ENCODE measurements around the gene LRRC10B.

Gene LRRC10B

DNA sequence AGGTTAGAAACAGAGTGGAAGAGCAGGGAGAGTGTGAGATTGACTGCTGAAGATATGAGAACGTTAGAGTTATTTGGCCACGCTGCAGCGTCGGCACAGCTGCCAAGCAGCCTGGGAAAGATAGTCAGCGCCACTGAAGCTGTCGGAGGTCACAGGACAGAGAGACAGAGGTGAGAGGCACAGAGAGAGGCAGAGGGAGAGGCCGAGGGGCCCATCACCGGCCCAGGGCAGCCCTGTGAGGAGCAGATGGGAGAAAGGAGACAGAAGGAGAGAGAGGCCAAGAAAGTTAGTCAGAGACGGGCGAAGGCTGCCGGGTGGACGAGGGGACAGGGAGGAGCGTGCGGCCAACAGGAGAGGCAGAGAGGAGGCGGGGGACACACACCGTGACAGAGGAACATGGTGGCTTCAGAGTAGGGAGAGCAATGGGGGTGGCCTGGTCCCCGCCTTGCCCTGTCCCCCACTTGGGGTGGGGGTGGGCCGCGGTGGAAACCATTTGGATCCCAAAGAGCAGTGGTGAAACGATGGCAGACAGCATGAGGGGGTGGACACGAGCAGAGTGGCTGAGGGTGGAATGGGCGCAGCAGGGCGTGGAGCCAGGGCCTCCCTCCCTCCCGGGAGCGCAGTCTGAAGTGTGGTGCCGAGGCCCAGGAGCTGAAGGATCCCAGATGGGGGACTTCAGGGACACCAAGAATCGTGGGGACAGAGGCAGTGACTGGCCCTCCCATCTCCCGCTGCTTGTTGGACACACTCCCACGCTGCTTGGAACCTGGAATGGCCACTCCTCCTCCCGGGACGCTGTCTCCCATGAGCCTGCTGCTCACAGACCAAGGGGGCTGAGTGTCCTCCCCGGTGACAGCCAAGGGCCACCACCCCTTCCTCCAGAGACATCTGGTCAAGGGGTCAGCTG is 26.6 kb downstream of the LRRC10B start:
- Histone ChIP-seq H3K4me3 (ENCODE audit: low read depth in 1 of 2, low read length in 2 of 2) (no peak overlapping the region), H3K36me3 (ENCODE audit: control insufficient read depth in 1 of 2, insufficient read depth in 2 of 2, low read length in 2 of 2) (no peaks in the 10 kb centered on the region), H3K4me1 (ENCODE audit: control insufficient read depth in 1 of 2, insufficient read depth in 2 of 2, low read length in 2 of 2) (peaks cover 0 to 3% of the 10 kb centered on the region in 2 donors), H3K27ac (ENCODE audit: low read length) (no peak overlapping the region), H3K27me3 (ENCODE audit: low read depth, low read length) (no peaks in the 10 kb centered on the region), H3K9me3 (ENCODE audit: control insufficient read depth in 1 of 2, low read length in 2 of 2) (no peaks in the 10 kb centered on the region)

DNA sequence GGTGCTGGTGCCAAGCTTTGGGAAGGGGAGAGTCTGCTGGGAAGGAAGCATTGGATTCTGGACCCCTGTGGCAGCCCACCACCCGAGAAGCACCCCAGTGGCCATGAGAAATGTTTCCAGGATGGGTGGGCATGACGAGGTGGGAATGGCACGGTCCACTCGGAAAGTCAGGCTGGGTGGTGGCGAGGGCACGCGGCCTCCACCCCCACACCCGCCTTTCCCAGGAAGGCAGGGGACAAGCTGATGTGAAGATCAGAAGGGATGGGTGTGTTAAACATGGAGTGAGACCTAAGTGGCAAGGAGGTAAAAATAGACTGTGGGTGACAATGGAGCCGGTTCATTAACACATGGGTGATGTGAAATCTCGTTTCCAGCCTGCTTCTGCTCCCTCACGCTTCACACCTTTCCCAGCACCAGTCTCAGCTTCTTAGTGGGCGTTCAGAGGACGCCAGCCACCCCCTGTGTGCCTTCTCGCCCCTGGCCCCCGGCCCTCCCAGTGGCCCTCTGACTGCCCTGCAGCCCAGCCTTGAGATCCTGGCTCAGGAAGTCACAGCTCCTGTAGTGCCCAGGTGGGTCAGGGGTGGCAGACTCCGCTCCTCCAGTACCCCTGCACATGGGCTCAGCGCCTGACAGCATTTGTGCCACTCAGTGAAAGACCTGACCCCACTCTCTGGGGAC is 27.6 kb downstream of the LRRC10B start:
- Histone ChIP-seq H3K27ac (ENCODE audit: low read length) (no peak overlapping the region), H3K4me3 (ENCODE audit: low read depth in 1 of 2, low read length in 2 of 2) (no peak overlapping the region)

DNA sequence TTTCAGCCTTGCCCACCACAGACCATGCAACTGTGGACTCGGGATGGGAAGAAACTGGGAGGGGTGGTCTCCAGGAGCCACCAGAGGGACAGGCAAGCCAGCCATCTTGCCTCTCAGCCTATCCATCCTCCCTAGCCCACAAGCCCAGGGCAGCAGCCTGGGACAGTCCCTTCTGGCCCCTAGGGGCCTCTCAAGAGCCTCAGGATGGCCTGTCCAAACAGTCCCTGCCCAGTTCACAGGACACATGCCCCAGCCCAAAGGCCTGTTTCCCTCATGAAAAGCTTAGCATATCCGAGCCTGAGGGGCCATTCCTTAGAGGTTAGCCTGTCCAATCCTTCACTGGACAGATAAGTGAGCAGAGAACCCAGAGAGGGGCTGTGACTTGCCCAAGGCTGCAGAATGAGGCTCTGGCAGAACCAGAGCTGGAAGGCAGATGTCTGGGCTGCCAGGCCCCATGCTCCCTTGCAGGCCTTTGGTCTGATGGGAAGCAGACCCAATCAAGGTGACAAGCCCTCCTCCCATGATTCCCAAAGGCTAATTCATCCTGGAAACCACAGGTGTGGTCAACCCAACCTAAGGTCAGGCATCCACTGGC is 28.2 kb downstream of the LRRC10B start:
- Histone ChIP-seq H3K4me3 (ENCODE audit: low read depth in 1 of 2, low read length in 2 of 2) (no peak overlapping the region), H3K36me3 (ENCODE audit: control insufficient read depth in 1 of 2, insufficient read depth in 2 of 2, low read length in 2 of 2) (no peaks in the 10 kb centered on the region), H3K4me1 (ENCODE audit: control insufficient read depth in 1 of 2, insufficient read depth in 2 of 2, low read length in 2 of 2) (peaks cover 0 to 6% of the 10 kb centered on the region in 2 donors), H3K27me3 (ENCODE audit: low read depth, low read length) (no peaks in the 10 kb centered on the region), H3K27ac (ENCODE audit: low read length) (no peak overlapping the region), H3K9me3 (ENCODE audit: control insufficient read depth in 1 of 2, low read length in 2 of 2) (no peaks in the 10 kb centered on the region)

More for the DNA sequence above, 27.6 kb downstream of the LRRC10B start:
- no peaks in the 10 kb centered on the region for H3K9me3 ChIP-seq (ENCODE audit: control insufficient read depth in 1 of 2, low read length in 2 of 2)
- H3K27me3 ChIP-seq (ENCODE audit: low read depth, low read length), result no peaks in the 10 kb centered on the region
- no peaks in the 10 kb centered on the region for H3K36me3 ChIP-seq (ENCODE audit: control insufficient read depth in 1 of 2, insufficient read depth in 2 of 2, low read length in 2 of 2)
- H3K4me1 ChIP-seq (ENCODE audit: control insufficient read depth in 1 of 2, insufficient read depth in 2 of 2, low read length in 2 of 2), result peaks cover 0 to 3% of the 10 kb centered on the region in 2 donors

DNA sequence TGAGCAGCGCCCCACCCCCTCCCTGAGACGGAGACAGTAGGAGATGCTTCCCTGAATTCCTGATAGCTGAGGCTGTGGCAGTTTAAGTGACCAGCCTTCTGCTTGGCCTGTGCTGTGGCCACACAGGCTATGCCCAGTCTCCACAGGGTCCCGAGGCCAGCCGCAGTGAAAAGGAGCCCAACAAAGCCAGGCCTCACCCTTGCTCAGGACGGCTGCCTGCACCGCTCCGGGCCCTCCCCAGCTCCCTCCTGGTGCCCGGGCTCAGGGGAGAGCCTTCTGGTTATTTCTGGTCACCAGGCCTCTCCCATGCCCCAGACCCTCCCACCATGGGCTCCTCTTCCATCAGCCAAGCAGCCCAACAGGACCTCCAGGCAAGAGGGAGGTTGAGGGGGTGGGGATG is 28.8 kb downstream of the LRRC10B start:
- Histone ChIP-seq H3K4me3 (ENCODE audit: low read depth in 1 of 2, low read length in 2 of 2) (no peak overlapping the region), H3K27ac (ENCODE audit: low read length) (no peak overlapping the region), H3K36me3 (ENCODE audit: control insufficient read depth in 1 of 2, insufficient read depth in 2 of 2, low read length in 2 of 2) (no peaks in the 10 kb centered on the region), H3K27me3 (ENCODE audit: low read depth, low read length) (no peaks in the 10 kb centered on the region), H3K4me1 (ENCODE audit: control insufficient read depth in 1 of 2, insufficient read depth in 2 of 2, low read length in 2 of 2) (peaks cover 0 to 12% of the 10 kb centered on the region in 2 donors), H3K9me3 (ENCODE audit: control insufficient read depth in 1 of 2, low read length in 2 of 2) (no peaks in the 10 kb centered on the region)

DNA sequence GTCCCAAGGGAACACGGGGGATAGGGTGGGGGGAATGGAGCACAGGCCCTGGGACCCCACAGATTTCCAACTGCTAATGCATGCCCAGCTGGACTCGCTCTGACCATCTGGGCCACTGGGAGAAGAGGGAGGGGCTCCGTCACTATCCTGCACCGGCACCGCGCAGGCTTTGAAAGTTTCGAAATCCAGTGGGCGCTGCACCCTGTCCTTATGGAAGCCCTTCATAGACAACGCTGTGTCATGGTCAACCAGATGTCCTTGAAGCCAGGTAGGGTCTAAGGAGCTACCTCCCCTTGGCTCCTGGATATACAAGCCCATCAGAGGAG is 30.1 kb downstream of the LRRC10B start:
- H3K4me1 ChIP-seq (ENCODE audit: control insufficient read depth in 1 of 2, insufficient read depth in 2 of 2, low read length in 2 of 2), result peaks cover 0 to 13% of the 10 kb centered on the region in 2 donors
- H3K9me3 ChIP-seq (ENCODE audit: control insufficient read depth in 1 of 2, low read length in 2 of 2), result no peaks in the 10 kb centered on the region
- H3K27me3 ChIP-seq (ENCODE audit: low read depth, low read length), result no peaks in the 10 kb centered on the region
- no peak overlapping the region for H3K27ac ChIP-seq (ENCODE audit: low read length)
- no peak overlapping the region for H3K4me3 ChIP-seq (ENCODE audit: low read depth in 1 of 2, low read length in 2 of 2)
- no peaks in the 10 kb centered on the region for H3K36me3 ChIP-seq (ENCODE audit: control insufficient read depth in 1 of 2, insufficient read depth in 2 of 2, low read length in 2 of 2)

DNA sequence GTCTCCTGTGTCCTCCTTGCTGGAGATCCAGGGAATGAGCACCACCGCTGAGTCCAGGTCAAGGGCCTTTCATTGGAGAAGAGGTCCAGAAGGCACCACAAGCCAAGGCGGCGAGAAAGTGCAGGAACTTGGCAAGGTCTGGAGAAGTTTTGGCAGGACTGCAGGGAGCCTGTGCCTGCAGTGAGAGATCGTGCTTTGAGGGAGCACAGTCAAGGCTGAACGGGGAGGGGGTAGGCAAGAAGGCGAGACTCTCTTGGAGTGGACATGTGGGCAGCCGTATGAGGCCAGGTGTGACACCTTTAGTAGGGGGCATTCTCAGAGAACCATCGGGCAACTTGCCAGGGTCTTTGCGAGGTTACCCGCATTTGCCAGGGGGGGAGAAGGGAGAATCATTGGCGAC is 30.5 kb downstream of the LRRC10B start:
- H3K27me3 ChIP-seq (ENCODE audit: low read depth, low read length), result no peaks in the 10 kb centered on the region
- H3K4me3 ChIP-seq (ENCODE audit: low read depth in 1 of 2, low read length in 2 of 2), result no peak overlapping the region
- no peaks in the 10 kb centered on the region for H3K36me3 ChIP-seq (ENCODE audit: control insufficient read depth in 1 of 2, insufficient read depth in 2 of 2, low read length in 2 of 2)
- H3K9me3 ChIP-seq (ENCODE audit: control insufficient read depth in 1 of 2, low read length in 2 of 2), result no peaks in the 10 kb centered on the region
- H3K27ac ChIP-seq (ENCODE audit: low read length), result no peak overlapping the region
- H3K4me1 ChIP-seq (ENCODE audit: control insufficient read depth in 1 of 2, insufficient read depth in 2 of 2, low read length in 2 of 2), result peaks cover 0 to 13% of the 10 kb centered on the region in 2 donors

DNA sequence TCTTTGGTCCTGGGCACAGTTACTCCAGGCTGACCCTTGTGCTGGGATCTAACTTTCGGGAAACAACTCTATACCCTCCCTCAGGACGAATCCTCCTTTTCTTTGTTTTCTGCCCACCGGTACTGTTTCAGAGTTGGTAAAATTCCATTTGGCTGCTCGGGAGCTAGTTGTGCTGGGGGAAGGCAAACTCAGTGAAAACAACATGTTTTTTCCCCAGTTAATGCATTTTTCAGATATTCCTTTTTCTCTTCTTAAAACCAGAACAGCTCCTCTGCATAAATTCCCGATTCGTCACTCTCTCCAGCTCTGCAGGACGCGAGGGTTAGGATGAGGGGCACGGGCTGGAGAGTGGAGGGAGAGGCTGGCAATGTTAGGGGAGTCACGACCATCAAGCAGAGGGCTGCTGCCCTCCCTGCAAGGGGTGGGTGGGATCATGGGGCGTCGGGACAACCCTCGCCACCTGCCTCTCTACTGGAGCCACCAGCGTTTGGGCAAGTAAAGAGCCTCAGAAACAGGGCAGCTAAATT is 31.3 kb downstream of the LRRC10B start:
- H3K27ac ChIP-seq (ENCODE audit: low read length), result no peak overlapping the region
- H3K4me3 ChIP-seq (ENCODE audit: low read depth in 1 of 2, low read length in 2 of 2), result no peak overlapping the region
- H3K4me1 ChIP-seq (ENCODE audit: control insufficient read depth in 1 of 2, insufficient read depth in 2 of 2, low read length in 2 of 2), result peaks cover 0 to 13% of the 10 kb centered on the region in 2 donors
- no peaks in the 10 kb centered on the region for H3K27me3 ChIP-seq (ENCODE audit: low read depth, low read length)
- H3K9me3 ChIP-seq (ENCODE audit: control insufficient read depth in 1 of 2, low read length in 2 of 2), result no peaks in the 10 kb centered on the region
- H3K36me3 ChIP-seq (ENCODE audit: control insufficient read depth in 1 of 2, insufficient read depth in 2 of 2, low read length in 2 of 2), result no peaks in the 10 kb centered on the region

DNA sequence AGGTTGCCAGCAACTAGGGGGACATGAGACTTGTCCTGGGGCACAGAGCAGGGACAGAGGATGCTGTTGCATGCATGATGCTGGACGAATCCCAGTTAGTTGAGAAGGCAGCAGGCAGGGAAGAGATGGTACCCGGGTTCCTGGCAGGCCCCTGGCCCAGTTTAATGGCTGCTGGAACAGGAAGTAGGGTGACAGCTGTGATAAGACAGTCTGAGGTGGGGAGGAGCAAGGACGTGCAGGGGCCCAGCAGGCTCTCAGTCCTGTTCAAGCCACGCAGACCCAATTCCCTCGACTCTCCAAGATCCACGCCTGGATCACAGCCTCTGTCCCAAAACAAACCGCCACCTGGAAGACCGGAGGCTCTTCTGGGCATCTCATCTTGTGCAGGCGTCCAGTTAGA is 32.0 kb downstream of the LRRC10B start:
- peaks cover under 1% of the 10 kb centered on the region for H3K27me3 ChIP-seq (ENCODE audit: low read depth, low read length)
- H3K4me1 ChIP-seq (ENCODE audit: control insufficient read depth in 1 of 2, insufficient read depth in 2 of 2, low read length in 2 of 2), result peaks cover 0 to 13% of the 10 kb centered on the region in 2 donors
- H3K4me3 ChIP-seq (ENCODE audit: low read depth in 1 of 2, low read length in 2 of 2), result no peak overlapping the region
- no peak overlapping the region for H3K27ac ChIP-seq (ENCODE audit: low read length)
- no peaks in the 10 kb centered on the region for H3K9me3 ChIP-seq (ENCODE audit: control insufficient read depth in 1 of 2, low read length in 2 of 2)
- H3K36me3 ChIP-seq (ENCODE audit: control insufficient read depth in 1 of 2, insufficient read depth in 2 of 2, low read length in 2 of 2), result no peaks in the 10 kb centered on the region

DNA sequence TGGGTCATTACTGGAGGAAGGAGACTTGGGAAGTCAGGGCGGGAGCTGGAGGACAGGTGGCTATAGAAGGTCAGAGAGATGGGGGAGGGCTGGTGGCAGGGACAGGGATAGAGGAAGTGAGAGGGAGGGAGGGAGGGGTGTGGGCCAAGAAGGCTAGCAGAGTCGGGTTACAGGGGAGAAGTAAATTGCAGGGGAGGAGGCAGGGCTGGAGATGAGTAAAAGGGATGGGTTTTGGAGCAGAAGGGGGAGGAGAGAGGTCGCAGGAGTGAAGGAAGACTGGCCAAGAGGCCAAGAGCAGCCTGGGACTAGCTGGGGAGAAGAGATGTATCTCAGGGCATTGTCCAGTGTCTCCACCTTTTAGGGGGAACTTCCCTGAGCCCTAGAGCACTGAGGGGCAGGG is 33.0 kb downstream of the LRRC10B start:
- H3K9me3 ChIP-seq (ENCODE audit: control insufficient read depth in 1 of 2, low read length in 2 of 2), result no peaks in the 10 kb centered on the region
- peaks cover 0 to 13% of the 10 kb centered on the region in 2 donors for H3K4me1 ChIP-seq (ENCODE audit: control insufficient read depth in 1 of 2, insufficient read depth in 2 of 2, low read length in 2 of 2)
- no peak overlapping the region for H3K4me3 ChIP-seq (ENCODE audit: low read depth in 1 of 2, low read length in 2 of 2)
- H3K27me3 ChIP-seq (ENCODE audit: low read depth, low read length), result peaks cover 3% of the 10 kb centered on the region
- no peak overlapping the region for H3K27ac ChIP-seq (ENCODE audit: low read length)
- H3K36me3 ChIP-seq (ENCODE audit: control insufficient read depth in 1 of 2, insufficient read depth in 2 of 2, low read length in 2 of 2), result no peaks in the 10 kb centered on the region

DNA sequence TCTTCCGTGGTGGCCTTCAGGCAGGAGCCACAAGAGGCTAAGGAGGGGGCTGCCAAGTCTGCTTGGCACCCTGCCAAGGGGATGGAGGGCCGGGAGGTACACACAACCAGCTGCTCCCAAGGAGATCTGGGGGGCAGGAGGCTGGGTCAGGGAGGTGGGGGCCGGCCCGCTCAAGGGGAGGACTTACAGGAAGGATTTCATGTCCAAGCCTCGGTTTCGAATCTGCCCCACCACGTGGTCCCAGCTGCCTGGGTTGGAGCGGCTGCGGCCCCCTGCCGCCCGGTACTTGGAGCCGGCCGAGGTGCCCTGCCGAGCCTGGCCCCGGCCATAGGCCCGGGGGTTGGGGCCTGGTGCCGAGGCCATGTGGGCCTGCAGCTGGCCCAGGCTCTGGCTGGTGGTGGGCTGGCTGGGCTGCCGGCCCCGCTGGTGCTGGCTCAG is 33.5 kb downstream of the LRRC10B start:
- H3K4me1 ChIP-seq (ENCODE audit: control insufficient read depth in 1 of 2, insufficient read depth in 2 of 2, low read length in 2 of 2), result peaks cover 0 to 13% of the 10 kb centered on the region in 2 donors

DNA sequence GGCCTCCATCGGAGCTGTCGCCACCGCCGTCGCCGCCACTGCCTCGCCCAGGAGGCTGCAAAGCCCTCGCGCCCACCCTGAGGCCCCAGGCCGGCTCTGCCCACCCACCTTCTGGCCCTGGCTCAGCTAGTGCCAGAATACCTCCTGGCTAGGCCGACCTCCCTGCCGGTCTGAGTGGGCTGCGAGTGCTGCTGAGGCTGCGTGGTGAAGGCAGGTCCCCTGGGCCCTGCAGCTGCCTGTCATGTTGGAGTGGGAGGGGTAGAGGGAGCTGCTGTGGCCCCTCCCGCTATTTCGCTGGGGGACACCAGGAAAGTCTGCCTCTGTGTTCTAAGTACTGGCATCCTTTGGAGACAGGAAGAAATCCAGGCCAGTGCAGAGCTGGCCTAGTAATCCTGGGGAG is 34.2 kb downstream of the LRRC10B start:
- H3K9me3 ChIP-seq (ENCODE audit: control insufficient read depth in 1 of 2, low read length in 2 of 2), result no peaks in the 10 kb centered on the region
- H3K4me3 ChIP-seq (ENCODE audit: low read depth in 1 of 2, low read length in 2 of 2), result no peak overlapping the region
- H3K4me1 ChIP-seq (ENCODE audit: control insufficient read depth in 1 of 2, insufficient read depth in 2 of 2, low read length in 2 of 2), result peaks cover 0 to 13% of the 10 kb centered on the region in 2 donors
- no peaks in the 10 kb centered on the region for H3K36me3 ChIP-seq (ENCODE audit: control insufficient read depth in 1 of 2, insufficient read depth in 2 of 2, low read length in 2 of 2)
- peaks cover 3% of the 10 kb centered on the region for H3K27me3 ChIP-seq (ENCODE audit: low read depth, low read length)
- no peak overlapping the region for H3K27ac ChIP-seq (ENCODE audit: low read length)

More for the DNA sequence above, 33.5 kb downstream of the LRRC10B start:
- H3K4me3 ChIP-seq (ENCODE audit: low read depth in 1 of 2, low read length in 2 of 2), result no peak overlapping the region
- H3K36me3 ChIP-seq (ENCODE audit: control insufficient read depth in 1 of 2, insufficient read depth in 2 of 2, low read length in 2 of 2), result no peaks in the 10 kb centered on the region
- H3K27ac ChIP-seq (ENCODE audit: low read length), result no peak overlapping the region
- H3K27me3 ChIP-seq (ENCODE audit: low read depth, low read length), result peaks cover 3% of the 10 kb centered on the region
- H3K9me3 ChIP-seq (ENCODE audit: control insufficient read depth in 1 of 2, low read length in 2 of 2), result no peaks in the 10 kb centered on the region
